Gastroesophageal sphincter (tissue), 4 donors: Measurements from ENCODE around the gene ALDH1A1. TPM values are rescaled to one million over a fixed set of nuclear protein-coding genes. Genes with fewer than 3 reads are reported as not detected.

Source experiments
- ATAC-seq: fragments of 150-250 bp; one replicate; pipeline ENCODE4 v1.9.1; 2016; ENCODE audit warnings: mild to moderate bottlenecking, moderate library complexity
- H3K27ac ChIP-seq, 4 donors: fragments of 200-600 bp; sonication (generic) in 3 of 4; 1 replicate in 3 of 4; 2 replicates in 1 of 4; pipeline ENCODE4 v1.5.1; 2016 to 2019
- H3K27me3 ChIP-seq: fragments of 200-600 bp; sonication (generic); one replicate; pipeline ENCODE4 v1.5.1; 2019
- H3K36me3 ChIP-seq, 2 donors: fragments of 200-600 bp; sonication (generic); one replicate each; pipeline ENCODE4 v1.5.1; 2019; ENCODE audit warnings: control low read depth in 1 of 2
- H3K4me1 ChIP-seq, 3 donors: fragments of 200-600 bp; sonication (generic); 1 replicate in 2 of 3; 2 replicates in 1 of 3; pipeline ENCODE4 v1.5.1; 2016 to 2019; ENCODE audit warnings: control low read depth in 2 of 3
- H3K4me3 ChIP-seq, 2 donors: fragments of 200-600 bp; sonication (generic); one replicate each; pipeline ENCODE4 v1.5.1; 2019; ENCODE audit warnings: mild to moderate bottlenecking in 1 of 2, moderate library complexity in 1 of 2
- H3K9me3 ChIP-seq, 3 donors: fragments of 200-600 bp; sonication (generic); one replicate each; pipeline ENCODE4 v1.5.1; 2017 to 2019; ENCODE audit warnings: control low read depth in 2 of 3
- CTCF ChIP-seq, 4 experiments: fragments of 200-600 bp in 2 of 4; fragments of 450-650 bp in 2 of 4; sonication (generic) in 1 of 4; IDR thresholded peaks; one replicate each; pipeline ENCODE4 v1.5.1; 2017 to 2019; ENCODE audit warnings: antibody characterized with exemption in 4 of 4, mild to moderate bottlenecking in 2 of 4, moderate library complexity in 2 of 4
- EP300 ChIP-seq: sonication (generic); formaldehyde crosslinking; IDR thresholded peaks from one replicate; pipeline ENCODE4 v1.6.1; 2017; ENCODE audit warnings: antibody characterized with exemption, mild to moderate bottlenecking
- POLR2A ChIP-seq, 2 donors: fragments of 450-650 bp; IDR thresholded peaks; one replicate each; pipeline ENCODE4 v1.6.1; 2017; ENCODE audit warnings: antibody characterized with exemption in 2 of 2, mild to moderate bottlenecking in 2 of 2, moderate library complexity in 1 of 2
- POLR2AphosphoS5 ChIP-seq: sonication (generic); formaldehyde crosslinking; IDR thresholded peaks from one replicate; pipeline ENCODE4 v1.6.1; 2017; ENCODE audit warnings: antibody characterized with exemption
- WGBS, 2 donors: methylation state at CpG; one replicate each; pipeline ENCODE4 v1.1.5; 2018; ENCODE audit warnings: low coverage in 1 of 2; 5-methylcytosine and 5-hydroxymethylcytosine counted together
- total RNA-seq, 4 donors: library from RNA; depleted of rRNA; stranded (reverse); fragments of >200 nt; gene quantifications; one replicate each; pipeline ENCODE4 v1.1.0, GENCODE V29; 2016

ALDH1A1 gene
- total RNA-seq, 4 donors from 2014 or later: 49.2 to 118 (median 83.9) TPM

DNA sequence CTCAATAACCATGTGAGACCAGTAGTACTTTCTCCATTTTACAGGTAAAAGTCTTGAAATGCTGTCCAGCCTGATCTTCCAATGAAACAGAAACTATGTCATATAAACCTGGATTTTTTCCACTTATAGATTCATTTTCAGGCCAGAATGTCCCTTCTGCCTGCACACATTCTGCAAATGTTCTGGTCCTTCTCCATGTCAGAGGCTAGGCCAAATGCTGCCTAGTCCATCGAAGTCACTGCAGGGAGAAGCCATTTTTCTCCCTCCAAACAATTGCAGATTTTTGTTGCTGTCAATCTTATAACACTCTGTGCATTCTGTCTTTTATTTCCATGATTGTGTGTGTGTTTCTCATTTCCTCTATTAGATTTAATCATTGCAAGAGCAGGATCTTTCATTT, 59.4 kb downstream of the ALDH1A1 start:
- no peak for ATAC-seq
- Histone ChIP-seq H3K36me3 (no peaks in the 10 kb centered on the region), H3K9me3 (no peaks in the 10 kb centered on the region), H3K4me3 (no peak overlapping the region), H3K4me1 (peaks cover 0 to 13% (median 0%) of the 10 kb centered on the region in 3 donors), H3K27ac (no peak overlapping the region), H3K27me3 (no peaks in the 10 kb centered on the region)
- 67% methylated on average over 1 of the region's 1 CpG for WGBS, 2 donors
- TF ChIP-seq CTCF (IDR thresholded peaks at IDR 0.05) (no peak), POLR2AphosphoS5 (no peak), EP300 (no peak), POLR2A (IDR thresholded peaks at IDR 0.05) (no peak)

- Histone ChIP-seq H3K27ac (no peak overlapping the region), H3K9me3 (no peaks in the 10 kb centered on the region), H3K4me1 (no peaks in the 10 kb centered on the region), H3K27me3 (no peaks in the 10 kb centered on the region), H3K4me3 (no peak overlapping the region), H3K36me3 (peaks cover 0 to 5% of the 10 kb centered on the region in 2 donors)
- TF ChIP-seq POLR2A (IDR thresholded peaks at IDR 0.05) (no peak), POLR2AphosphoS5 (no peak), EP300 (no peak), CTCF (IDR thresholded peaks at IDR 0.05) (no peak)
- 75 to 88% methylated on average over 2 of the region's 2 CpGs for WGBS, 2 donors
- no peak for ATAC-seq
Observed at GRCh38 chr9:72891043-72891442, 61.8 kb downstream of the ALDH1A1 start.

GRCh38 chr9:72888943-72889342, 63.9 kb downstream of the ALDH1A1 start:
- no peak for TF ChIP-seq POLR2A (IDR thresholded peaks at IDR 0.05)
- TF ChIP-seq EP300: no peak
- no peak for TF ChIP-seq CTCF (IDR thresholded peaks at IDR 0.05)
- no peak for TF ChIP-seq POLR2AphosphoS5
- ATAC-seq: no peak
- Histone ChIP-seq H3K27me3 (no peaks in the 10 kb centered on the region), H3K9me3 (no peaks in the 10 kb centered on the region), H3K27ac (no peak overlapping the region), H3K4me1 (no peaks in the 10 kb centered on the region), H3K36me3 (peaks cover 0 to 5% of the 10 kb centered on the region in 2 donors), H3K4me3 (no peak overlapping the region)
- WGBS, 2 donors: 90 to 94% methylated on average over 2 of the region's 2 CpGs

DNA sequence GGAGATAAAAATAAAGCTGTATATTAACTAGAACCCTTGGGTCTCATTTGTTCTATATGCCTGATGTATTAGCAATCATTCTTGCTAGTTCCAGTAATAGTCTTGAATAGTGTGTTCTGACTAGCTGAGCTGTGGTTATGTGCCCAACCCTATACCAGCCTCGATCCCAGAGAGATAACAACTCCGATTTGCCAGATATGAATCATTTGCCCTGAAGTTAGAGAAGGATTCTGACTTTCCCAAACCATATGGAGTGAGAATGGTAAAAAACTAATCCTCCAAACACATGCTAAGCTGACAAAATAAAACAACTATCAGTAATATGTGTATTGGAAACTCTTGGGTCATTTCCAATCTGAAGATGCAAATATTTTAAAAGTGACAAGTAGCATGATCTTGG, 64.8 kb downstream of the ALDH1A1 start:
- Histone ChIP-seq H3K27ac (no peak overlapping the region), H3K27me3 (no peaks in the 10 kb centered on the region), H3K9me3 (no peaks in the 10 kb centered on the region), H3K4me3 (no peak overlapping the region), H3K36me3 (peaks cover 0 to 5% of the 10 kb centered on the region in 2 donors), H3K4me1 (no peaks in the 10 kb centered on the region)
- TF ChIP-seq EP300 (no peak), POLR2A (IDR thresholded peaks at IDR 0.05) (no peak), CTCF (IDR thresholded peaks at IDR 0.05) (no peak)
- WGBS, 2 donors: 90% methylated on average over 2 of the region's 2 CpGs
- no peak for ATAC-seq

- no peaks in the 10 kb centered on the region for H3K27me3 ChIP-seq
- no peak overlapping the region for H3K4me3 ChIP-seq
- no peak overlapping the region for H3K27ac ChIP-seq
- TF ChIP-seq EP300 (no peak), CTCF (IDR thresholded peaks at IDR 0.05) (no peak), POLR2A (IDR thresholded peaks at IDR 0.05) (no peak), POLR2AphosphoS5 (no peak)
- H3K4me1 ChIP-seq: peaks cover 0 to 9% (median 7%) of the 10 kb centered on the region in 3 donors
- no peaks in the 10 kb centered on the region for H3K9me3 ChIP-seq
- no peak for ATAC-seq
- WGBS, 2 donors: 100% methylated on average over 1 of the region's 1 CpG; no CpG with 5 or more reads in 1 of the 2 donors
- peaks cover 0 to 5% of the 10 kb centered on the region in 2 donors for H3K36me3 ChIP-seq
Observed at GRCh38 chr9:72886386-72886785, 66.5 kb downstream of the ALDH1A1 start.
